Stromal cell of bone marrow (primary cell): ENCODE data around the gene MAP1B.
"Not testable (repeated sequence)": the region's sequence is repeated elsewhere in the genome, so short reads cannot be mapped to it uniquely, and the experiment has no call there.

Source experiments
- DNase-seq: peaks from one replicate; pipeline ENCODE4 v3.0.0-alpha.2; 2012; ENCODE audit warnings: low read depth

Gene MAP1B

GRCh38 chr5:72161951-72162350 is 54.7 kb downstream of the MAP1B start:
- no peak for DNase-seq

GRCh38 chr5:72163349-72163983 is 56.2 kb downstream of the MAP1B start:
- no peak for DNase-seq

GRCh38 chr5:72166070-72166979 is 59.0 kb downstream of the MAP1B start:
- DNase-seq, result peak; percentile 74

- no peak for DNase-seq
Observed at GRCh38 chr5:72167257-72167656, 60.0 kb downstream of the MAP1B start.

- DNase-seq, result no peak
Observed at GRCh38 chr5:72167804-72168203, 60.5 kb downstream of the MAP1B start.

- DNase-seq, result no peak
Observed at GRCh38 chr5:72170101-72170500, 62.8 kb downstream of the MAP1B start.

GRCh38 chr5:72171181-72171580 is 63.9 kb downstream of the MAP1B start:
- DNase-seq, result not testable (repeated sequence)

- no peak for DNase-seq
Observed at GRCh38 chr5:72171667-72172066, 64.4 kb downstream of the MAP1B start.

GRCh38 chr5:72172786-72173185 is 65.5 kb downstream of the MAP1B start:
- no peak for DNase-seq

GRCh38 chr5:72177538-72177937 is 70.3 kb downstream of the MAP1B start:
- DNase-seq, result no peak

- DNase-seq, result peak; percentile 86
Observed at GRCh38 chr5:72179028-72179815, 71.9 kb downstream of the MAP1B start.

GRCh38 chr5:72179816-72180440 is 72.7 kb downstream of the MAP1B start:
- no peak for DNase-seq

- DNase-seq, result no peak
Observed at GRCh38 chr5:72180925-72181324, 73.7 kb downstream of the MAP1B start.

- DNase-seq, result no peak
Observed at GRCh38 chr5:72182686-72183085, 75.4 kb downstream of the MAP1B start.

- DNase-seq, result no peak
Observed at GRCh38 chr5:72183101-72183520, 75.8 kb downstream of the MAP1B start.

- no peak for DNase-seq
Observed at GRCh38 chr5:72184408-72184807, 77.1 kb downstream of the MAP1B start.

- no peak for DNase-seq
Observed at GRCh38 chr5:72185496-72186329, 78.4 kb downstream of the MAP1B start.

- no peak for DNase-seq
Observed at GRCh38 chr5:72187388-72188075, 80.3 kb downstream of the MAP1B start.

GRCh38 chr5:72188166-72188565 is 80.9 kb downstream of the MAP1B start:
- no peak for DNase-seq

GRCh38 chr5:72189146-72189545 is 81.9 kb downstream of the MAP1B start:
- DNase-seq, result peak; percentile 28

- DNase-seq, result no peak
Observed at GRCh38 chr5:72191404-72191803, 84.1 kb downstream of the MAP1B start.
